ENCODE results near the gene ARHGAP28. TPM values are rescaled to one million over a fixed set of nuclear protein-coding genes. Genes with fewer than 3 reads are reported as not detected.

ARHGAP28 gene
- total RNA-seq, 3 donors from 2014 or later = 7.3 to 13.0 (median 10.8) TPM

GRCh38 chr18:6850396-6850795, 120.9 kb downstream of the ARHGAP28 start:
- TF ChIP-seq POLR2AphosphoS5 (IDR thresholded peaks at IDR 0.05) (no peak), POLR2A (IDR thresholded peaks at IDR 0.05) (no peak), CTCF (IDR thresholded peaks at IDR 0.05) (no peak)
- Histone ChIP-seq H3K27me3 (no peaks in the 10 kb centered on the region), H3K9me3 (peaks cover 0 to 8% of the 10 kb centered on the region in 2 donors), H3K27ac (no peak overlapping the region), H3K36me3 (no peaks in the 10 kb centered on the region), H3K4me3 (no peak overlapping the region), H3K4me1 (no peaks in the 10 kb centered on the region)
- intact Hi-C loops (cut with DNase I; ENCODE audit: low total_unique reads) = no loop called here
- no peak for DNase-seq (ENCODE audit: low spot score in 2 of 2)

- H3K4me3 ChIP-seq = no peak overlapping the region
- H3K9me3 ChIP-seq = peaks cover 0 to 8% of the 10 kb centered on the region in 2 donors
- H3K36me3 ChIP-seq = no peaks in the 10 kb centered on the region
- no peaks in the 10 kb centered on the region for H3K4me1 ChIP-seq
- intact Hi-C loops (cut with DNase I; ENCODE audit: low total_unique reads) = no loop called here
- no peak for DNase-seq (ENCODE audit: low spot score in 2 of 2)
- no peak overlapping the region for H3K27ac ChIP-seq
- no peak for TF ChIP-seq CTCF (IDR thresholded peaks at IDR 0.05)
- TF ChIP-seq POLR2AphosphoS5 (IDR thresholded peaks at IDR 0.05) = no peak
- TF ChIP-seq POLR2A (IDR thresholded peaks at IDR 0.05) = no peak
- H3K27me3 ChIP-seq = no peaks in the 10 kb centered on the region
Observed at GRCh38 chr18:6851480-6851879, 122.0 kb downstream of the ARHGAP28 start.

GRCh38 chr18:6854811-6855210, 125.3 kb downstream of the ARHGAP28 start:
- Histone ChIP-seq H3K4me3 (no peak overlapping the region), H3K36me3 (no peaks in the 10 kb centered on the region), H3K27me3 (no peaks in the 10 kb centered on the region), H3K27ac (no peak overlapping the region), H3K4me1 (no peaks in the 10 kb centered on the region), H3K9me3 (peaks cover 0 to 8% of the 10 kb centered on the region in 2 donors)
- no peak for TF ChIP-seq CTCF (IDR thresholded peaks at IDR 0.05)
- TF ChIP-seq POLR2A (IDR thresholded peaks at IDR 0.05) = no peak
- no peak for TF ChIP-seq POLR2AphosphoS5 (IDR thresholded peaks at IDR 0.05)
- intact Hi-C loops (cut with DNase I; ENCODE audit: low total_unique reads) = no loop called here
- no peak for DNase-seq (ENCODE audit: low spot score in 2 of 2)

GRCh38 chr18:6855767-6856166, 126.3 kb downstream of the ARHGAP28 start:
- TF ChIP-seq POLR2AphosphoS5 (IDR thresholded peaks at IDR 0.05) = no peak
- TF ChIP-seq CTCF (IDR thresholded peaks at IDR 0.05) = no peak
- no peak for TF ChIP-seq POLR2A (IDR thresholded peaks at IDR 0.05)
- intact Hi-C loops (cut with DNase I; ENCODE audit: low total_unique reads) = no loop called here
- H3K27me3 ChIP-seq = no peaks in the 10 kb centered on the region
- H3K9me3 ChIP-seq = peaks cover 0 to 8% of the 10 kb centered on the region in 2 donors
- no peaks in the 10 kb centered on the region for H3K4me1 ChIP-seq
- no peaks in the 10 kb centered on the region for H3K36me3 ChIP-seq
- no peak for DNase-seq (ENCODE audit: low spot score in 2 of 2)
- no peak overlapping the region for H3K27ac ChIP-seq
- no peak overlapping the region for H3K4me3 ChIP-seq

- Histone ChIP-seq H3K4me1 (no peaks in the 10 kb centered on the region), H3K27ac (no peak overlapping the region), H3K9me3 (peaks cover 0 to 8% of the 10 kb centered on the region in 2 donors), H3K4me3 (no peak overlapping the region), H3K36me3 (no peaks in the 10 kb centered on the region), H3K27me3 (no peaks in the 10 kb centered on the region)
- intact Hi-C loops (cut with DNase I; ENCODE audit: low total_unique reads) = no loop called here
- no peak for DNase-seq (ENCODE audit: low spot score in 2 of 2)
- TF ChIP-seq CTCF (IDR thresholded peaks at IDR 0.05) (no peak), POLR2AphosphoS5 (IDR thresholded peaks at IDR 0.05) (no peak), POLR2A (IDR thresholded peaks at IDR 0.05) (no peak)
Observed at GRCh38 chr18:6857300-6857699, 127.8 kb downstream of the ARHGAP28 start.
